SU-DHL-6 (cell line): ENCODE measurements around the gene C5orf63.
"Not testable (repeated sequence)": the region's sequence is repeated elsewhere in the genome, so short reads cannot be mapped to it uniquely, and the experiment has no call there.

Source experiments
- H2AFZ ChIP-seq: fragments of 200-600 bp; sonication (generic); 2 replicates; pipeline ENCODE4 v1.6.1; 2014; ENCODE audit warnings: low read depth, mild to moderate bottlenecking, moderate library complexity, mixed read lengths, antibody characterized with exemption, low read length; ENCODE audit not compliant: severe bottlenecking
- H3F3A ChIP-seq: fragments of 200-600 bp; shearing (Covaris generic); 2 replicates; pipeline ENCODE4 v1.6.0; 2016; ENCODE audit warnings: antibody characterized with exemption, mild to moderate bottlenecking; ENCODE audit not compliant: insufficient read depth
- H3K27ac ChIP-seq: fragments of 200-600 bp; sonication (generic); 2 replicates; pipeline ENCODE4 v1.5.1; 2016; ENCODE audit warnings: low read depth, mild to moderate bottlenecking, low read length, moderate library complexity, mixed read lengths
- H3K27me3 ChIP-seq: fragments of 200-600 bp; sonication (generic), shearing (Covaris generic); 2 replicates; pipeline ENCODE4 v1.6.0; 2014; ENCODE audit warnings: mild to moderate bottlenecking, low read length
- H3K36me3 ChIP-seq: fragments of 200-600 bp; sonication (generic); 2 replicates; pipeline ENCODE4 v1.6.1; 2014; ENCODE audit warnings: mild to moderate bottlenecking, low read length, mixed read lengths
- H3K4me2 ChIP-seq: fragments of 300-600, 200-600 bp; shearing (Covaris generic), sonication (generic); 2 replicates; pipeline ENCODE4 v1.6.0; 2014; ENCODE audit warnings: low read length, low read depth, mild to moderate bottlenecking; ENCODE audit not compliant: poor library complexity, severe bottlenecking
- H3K4me3 ChIP-seq: fragments of 200-600 bp; sonication (generic); 2 replicates; pipeline ENCODE4 v1.5.1; 2014; ENCODE audit warnings: antibody characterized with exemption, low read length, mild to moderate bottlenecking, mixed read lengths; ENCODE audit not compliant: insufficient read depth, poor library complexity, severe bottlenecking
- H3K79me2 ChIP-seq: fragments of 200-600 bp; sonication (generic); 2 replicates; pipeline ENCODE4 v1.6.1; 2014; ENCODE audit warnings: mild to moderate bottlenecking, low read length, moderate library complexity; ENCODE audit not compliant: insufficient read depth
- H3K9ac ChIP-seq: fragments of 200-600 bp; sonication (generic); 2 replicates; pipeline ENCODE4 v1.7.0; 2014; ENCODE audit warnings: mild to moderate bottlenecking, low read length
- H3K9me2 ChIP-seq: fragments of 200-600 bp; sonication (generic); replicated peaks from 2 replicates; pipeline ENCODE4 v1.6.1; 2014; ENCODE audit warnings: low read length; ENCODE audit not compliant: insufficient read depth
- H3K9me3 ChIP-seq: fragments of 200-600 bp; sonication (generic); 2 replicates; pipeline ENCODE4 v1.6.1; 2014; ENCODE audit warnings: low read length, mixed read lengths; ENCODE audit not compliant: insufficient read depth
- H4K20me1 ChIP-seq: fragments of 200-600 bp; sonication (generic); 2 replicates; pipeline ENCODE4 v1.6.1; 2014; ENCODE audit warnings: low read depth, mild to moderate bottlenecking, antibody characterized with exemption, low read length, moderate library complexity, mixed read lengths
- CTCF ChIP-seq: fragments of 200-600 bp; sonication (generic); IDR thresholded peaks from one replicate; pipeline ENCODE4 v1.5.1; 2017; ENCODE audit warnings: antibody characterized with exemption, mild to moderate bottlenecking, low read length, moderate library complexity; ENCODE audit not compliant: insufficient read depth, poor library complexity, severe bottlenecking
- EZH2phosphoT487 ChIP-seq: fragments of 200-600 bp; sonication (generic), shearing (Covaris generic); conservative IDR thresholded peaks from 2 replicates; pipeline ENCODE4 v1.6.1; 2018; ENCODE audit warnings: mild to moderate bottlenecking, antibody characterized with exemption, low read length, moderate library complexity, mixed read lengths

C5orf63 gene

GRCh38 chr5:127019928-127020327 lies 53.4 kb downstream of the C5orf63 start:
- H3F3A ChIP-seq = no peaks in the 10 kb centered on the region
- H3K27ac ChIP-seq = no peak overlapping the region
- no peak overlapping the region for H3K9ac ChIP-seq
- no peaks in the 10 kb centered on the region for H3K9me3 ChIP-seq
- TF ChIP-seq EZH2phosphoT487 = no peak
- no peak for TF ChIP-seq CTCF
- H3K9me2 ChIP-seq = no peaks in the 10 kb centered on the region
- H3K4me2 ChIP-seq = no peak overlapping the region
- no peak overlapping the region for H3K4me3 ChIP-seq
- no peaks in the 10 kb centered on the region for H3K27me3 ChIP-seq
- H3K79me2 ChIP-seq = no peaks in the 10 kb centered on the region
- no peaks in the 10 kb centered on the region for H4K20me1 ChIP-seq
- no peaks in the 10 kb centered on the region for H3K36me3 ChIP-seq
- H2AFZ ChIP-seq = no peak overlapping the region

GRCh38 chr5:127016722-127017121 lies 56.6 kb downstream of the C5orf63 start:
- H3K4me3 ChIP-seq, H3K79me2 ChIP-seq, H3K27me3 ChIP-seq, H3K4me2 ChIP-seq, H3K9ac ChIP-seq, H4K20me1 ChIP-seq, H3K9me2 ChIP-seq, H2AFZ ChIP-seq, H3K27ac ChIP-seq, H3K36me3 ChIP-seq, H3F3A ChIP-seq, H3K9me3 ChIP-seq: not testable (repeated sequence)

DNA sequence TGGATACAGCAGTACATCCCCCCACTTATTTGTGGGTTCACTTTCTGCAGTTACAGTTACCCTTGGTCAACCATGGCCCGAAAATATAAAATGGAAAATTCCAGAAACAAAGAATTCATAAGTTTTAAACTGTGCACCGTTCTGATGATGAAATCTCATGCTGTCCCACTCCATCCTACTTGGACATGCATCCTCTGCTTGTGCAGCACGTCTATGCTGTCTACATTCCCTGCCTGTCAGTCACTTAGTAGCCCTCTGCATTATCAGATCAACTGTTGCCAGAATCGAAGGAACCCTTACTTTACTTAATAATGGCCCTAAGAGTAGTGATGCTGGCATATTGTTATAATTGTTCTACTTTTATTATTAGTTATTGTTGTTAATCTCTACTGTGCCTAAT lies 57.6 kb downstream of the C5orf63 start:
- no peaks in the 10 kb centered on the region for H3K79me2 ChIP-seq
- H3F3A ChIP-seq = no peaks in the 10 kb centered on the region
- H3K27ac ChIP-seq = no peak overlapping the region
- TF ChIP-seq CTCF (no peak), EZH2phosphoT487 (no peak)
- no peak overlapping the region for H3K9ac ChIP-seq
- no peaks in the 10 kb centered on the region for H3K9me2 ChIP-seq
- H3K4me3 ChIP-seq = no peak overlapping the region
- no peaks in the 10 kb centered on the region for H4K20me1 ChIP-seq
- H3K27me3 ChIP-seq = no peaks in the 10 kb centered on the region
- no peaks in the 10 kb centered on the region for H3K9me3 ChIP-seq
- no peaks in the 10 kb centered on the region for H3K36me3 ChIP-seq
- no peak overlapping the region for H2AFZ ChIP-seq
- H3K4me2 ChIP-seq = no peak overlapping the region

- TF ChIP-seq EZH2phosphoT487 (no peak), CTCF (no peak)
- Histone ChIP-seq H3K27ac (no peak overlapping the region), H4K20me1 (no peaks in the 10 kb centered on the region), H3K4me3 (no peak overlapping the region), H3K9ac (no peak overlapping the region), H3F3A (no peaks in the 10 kb centered on the region), H3K4me2 (no peak overlapping the region), H3K27me3 (no peaks in the 10 kb centered on the region), H3K9me2 (no peaks in the 10 kb centered on the region), H3K36me3 (no peaks in the 10 kb centered on the region), H3K9me3 (no peaks in the 10 kb centered on the region), H2AFZ (no peak overlapping the region), H3K79me2 (no peaks in the 10 kb centered on the region)
Observed at GRCh38 chr5:127014573-127014972, 58.7 kb downstream of the C5orf63 start.
